HUES6 (cell line): Measurements from ENCODE around the gene CLIC2.
"Not testable (repeated sequence)": the region's sequence is repeated elsewhere in the genome, so short reads cannot be mapped to it uniquely, and the experiment has no call there.

Experiments used
- H3K27ac ChIP-seq: 2 replicates; pipeline ENCODE4 v1.7.0; 2013; ENCODE audit warnings: low read depth, mild to moderate bottlenecking, low read length, inconsistent platforms
- H3K27me3 ChIP-seq: 2 replicates; pipeline ENCODE4 v1.6.1; 2013; ENCODE audit warnings: low read length; ENCODE audit not compliant: control insufficient read depth, insufficient read depth
- H3K36me3 ChIP-seq: 2 replicates; pipeline ENCODE4 v1.6.1; 2013; ENCODE audit warnings: low read length; ENCODE audit not compliant: control insufficient read depth, insufficient read depth
- H3K4me1 ChIP-seq: 2 replicates; pipeline ENCODE4 v1.6.1; 2013; ENCODE audit warnings: low read length; ENCODE audit not compliant: control insufficient read depth, insufficient read depth
- H3K4me3 ChIP-seq: 2 replicates; pipeline ENCODE4 v1.5.1; 2013; ENCODE audit warnings: low read depth, low read length
- H3K9ac ChIP-seq: one replicate; pipeline ENCODE4 v1.6.1; 2013; ENCODE audit warnings: mild to moderate bottlenecking, low read length
- H3K9me3 ChIP-seq: 2 replicates; pipeline ENCODE4 v1.6.1; 2013; ENCODE audit warnings: low read depth, low read length; ENCODE audit not compliant: control insufficient read depth, insufficient read depth

CLIC2 gene

DNA sequence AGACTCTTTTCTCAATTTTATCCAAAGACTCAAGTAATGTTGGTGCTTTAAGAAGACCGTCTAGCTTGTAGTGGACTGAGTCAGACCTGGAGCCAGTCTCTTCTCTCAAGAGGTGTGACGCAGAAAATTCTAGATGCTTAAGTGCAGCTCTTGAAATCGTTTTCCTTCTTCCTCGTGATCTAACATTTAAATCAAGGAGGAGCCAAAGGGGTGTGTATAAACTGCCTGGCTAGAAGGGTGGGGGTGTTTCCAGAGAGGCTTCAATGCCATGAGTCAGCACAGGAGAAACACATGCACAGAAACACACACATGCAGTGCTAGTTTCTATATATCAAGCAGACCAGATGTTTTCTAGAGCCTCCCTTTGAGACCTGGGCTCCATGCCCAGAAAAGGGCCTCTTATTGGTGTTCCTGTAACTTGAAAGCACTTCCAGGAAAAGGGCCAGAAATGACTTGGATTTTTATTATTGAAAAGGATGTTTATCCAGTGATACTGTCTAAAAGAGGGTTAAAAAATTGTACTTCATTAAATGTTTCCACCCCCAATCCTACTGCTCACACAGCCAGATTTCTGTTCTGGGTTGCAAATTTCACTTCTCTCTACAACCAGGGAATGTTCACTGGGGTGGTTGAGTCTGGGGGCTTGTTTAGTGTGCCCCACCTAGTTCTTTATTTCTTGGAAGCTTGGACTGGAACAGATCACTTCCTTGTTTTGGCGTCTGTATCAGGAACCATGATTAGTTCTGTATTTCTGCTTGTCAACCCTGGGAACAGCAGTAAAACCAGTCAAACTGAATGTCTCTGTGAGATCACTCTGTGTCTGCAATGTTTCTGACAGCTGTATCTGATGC is at the start of gene CLIC2:
CLIC2 (minus strand) TSS at position 129 of the 851 bp plus-strand sequence. CDS start 187 bp downstream, outside the sequence.
- H3K27me3 ChIP-seq, result no peaks in the 10 kb centered on the region
- no peak within 1 kb of the TSS for H3K4me3 ChIP-seq
- H3K4me1 ChIP-seq, result no peaks in the 10 kb centered on the region
- H3K9ac ChIP-seq, result no peak within 1 kb of the TSS
- H3K9me3 ChIP-seq, result peaks cover 6% of the 10 kb centered on the region; the same call in 1 of the 2 replicates
- no peaks in the 10 kb centered on the region for H3K36me3 ChIP-seq
- no peak within 1 kb of the TSS for H3K27ac ChIP-seq

DNA sequence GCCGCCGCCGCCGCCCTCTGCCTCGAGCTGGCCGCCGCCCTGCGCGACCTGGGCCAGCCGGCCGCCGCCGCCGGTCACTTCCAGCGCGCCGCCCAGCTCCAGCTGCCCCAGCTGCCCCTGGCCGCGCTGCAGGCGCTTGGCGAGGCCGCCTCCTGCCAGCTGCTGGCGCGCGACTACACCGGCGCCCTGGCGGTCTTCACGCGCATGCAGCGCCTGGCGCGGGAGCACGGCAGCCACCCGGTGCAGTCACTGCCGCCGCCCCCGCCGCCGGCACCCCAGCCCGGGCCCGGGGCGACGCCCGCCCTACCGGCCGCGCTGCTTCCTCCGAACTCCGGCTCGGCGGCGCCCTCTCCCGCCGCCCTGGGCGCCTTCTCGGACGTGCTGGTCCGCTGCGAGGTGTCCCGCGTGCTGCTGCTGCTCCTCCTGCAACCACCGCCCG is 48.1 kb upstream of the CLIC2 start:
- H3K9me3 ChIP-seq, H3K27me3 ChIP-seq, H3K36me3 ChIP-seq, H3K27ac ChIP-seq, H3K4me1 ChIP-seq, H3K9ac ChIP-seq, H3K4me3 ChIP-seq: not testable (repeated sequence)

DNA sequence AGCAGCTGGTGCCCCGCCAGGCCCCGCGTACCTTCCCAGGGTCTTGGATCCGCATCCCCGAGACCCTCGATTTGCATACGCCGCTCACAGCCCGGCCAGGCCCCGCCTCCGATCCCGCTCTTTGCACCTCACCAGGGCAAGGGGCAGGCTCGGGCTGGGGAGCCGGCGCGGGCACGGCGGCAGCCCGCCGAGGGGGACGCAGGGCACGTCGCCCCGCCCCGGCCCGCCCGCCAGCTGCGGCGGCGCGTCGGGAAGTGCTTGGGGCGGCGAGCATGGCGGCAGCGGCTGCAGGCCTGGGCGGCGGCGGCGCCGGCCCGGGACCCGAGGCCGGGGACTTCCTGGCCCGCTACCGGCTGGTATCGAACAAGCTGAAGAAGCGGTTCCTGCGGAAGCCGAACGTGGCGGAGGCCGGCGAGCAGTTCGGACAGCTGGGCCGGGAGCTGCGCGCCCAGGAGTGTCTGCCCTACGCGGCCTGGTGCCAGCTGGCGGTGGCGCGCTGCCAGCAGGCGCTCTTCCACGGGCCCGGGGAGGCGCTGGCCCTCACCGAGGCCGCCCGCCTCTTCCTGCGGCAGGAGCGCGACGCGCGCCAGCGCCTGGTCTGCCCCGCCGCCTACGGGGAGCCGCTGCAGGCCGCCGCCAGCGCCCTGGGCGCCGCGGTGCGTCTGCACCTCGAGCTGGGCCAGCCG is 47.6 kb upstream of the CLIC2 start, which contains the start of gene F8A2:
F8A2 (plus strand) TSS at position 253 of the 686 bp plus-strand sequence; CDS start at position 273, 20 bp downstream.
- H3K4me3 ChIP-seq, H3K9me3 ChIP-seq, H3K9ac ChIP-seq, H3K27ac ChIP-seq, H3K27me3 ChIP-seq, H3K36me3 ChIP-seq, H3K4me1 ChIP-seq: not testable (repeated sequence)

DNA sequence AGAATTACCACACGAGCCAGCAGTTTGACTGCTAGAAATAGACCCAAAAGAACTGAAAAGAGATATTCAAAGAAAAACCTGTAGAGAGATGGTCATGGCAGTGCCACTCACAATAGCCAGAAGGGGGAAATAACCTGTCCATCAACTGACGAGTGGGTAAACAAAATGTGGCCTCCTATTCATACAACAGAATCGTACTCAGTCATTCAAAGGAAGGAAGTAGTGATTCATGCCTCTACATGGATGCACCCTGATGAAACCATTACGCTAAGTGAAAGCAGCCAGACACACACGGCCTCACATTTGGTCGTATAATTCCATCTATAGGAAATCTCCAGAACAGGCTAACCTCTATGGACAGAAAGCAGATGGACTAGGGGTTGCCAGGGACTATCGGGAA is 45.4 kb upstream of the CLIC2 start:
- not testable (repeated sequence) for H3K36me3 ChIP-seq, H3K27ac ChIP-seq, H3K4me1 ChIP-seq, H3K9me3 ChIP-seq, H3K9ac ChIP-seq, H3K27me3 ChIP-seq, H3K4me3 ChIP-seq

DNA sequence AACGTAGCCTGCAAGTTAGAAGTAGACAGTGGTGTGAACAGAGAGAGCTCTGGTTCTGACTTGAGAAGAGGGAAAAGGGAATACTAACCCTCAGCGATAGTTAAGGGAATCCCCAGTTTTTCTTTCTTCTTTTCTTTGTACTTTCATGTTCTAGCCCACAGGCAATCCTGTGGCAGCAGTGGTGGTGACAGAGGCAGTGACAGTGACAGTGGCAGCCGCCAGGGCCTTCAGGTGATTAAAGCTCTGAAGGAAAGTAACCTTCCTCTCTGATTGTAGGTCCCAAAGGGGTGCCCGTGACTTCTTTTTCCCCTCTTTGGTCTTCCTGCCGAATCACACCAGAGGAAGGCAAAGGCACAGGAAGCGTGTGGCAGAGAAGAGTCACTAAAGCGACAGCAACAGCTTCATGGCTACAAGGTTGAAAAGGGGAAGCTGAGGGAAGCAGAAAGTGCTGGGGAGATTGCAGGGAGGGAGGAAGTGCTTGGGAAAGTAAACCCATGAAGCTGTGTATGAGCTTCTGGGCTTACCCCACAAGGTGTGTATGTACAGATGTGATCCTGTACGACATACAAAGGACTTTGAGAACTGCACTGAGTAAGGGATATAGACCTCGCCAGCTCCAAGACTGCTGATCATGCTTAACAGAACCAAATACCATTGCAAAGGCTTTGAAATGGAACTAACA is 39.5 kb upstream of the CLIC2 start:
- not testable (repeated sequence) for H3K4me3 ChIP-seq, H3K27me3 ChIP-seq, H3K4me1 ChIP-seq, H3K36me3 ChIP-seq, H3K27ac ChIP-seq, H3K9ac ChIP-seq, H3K9me3 ChIP-seq

DNA sequence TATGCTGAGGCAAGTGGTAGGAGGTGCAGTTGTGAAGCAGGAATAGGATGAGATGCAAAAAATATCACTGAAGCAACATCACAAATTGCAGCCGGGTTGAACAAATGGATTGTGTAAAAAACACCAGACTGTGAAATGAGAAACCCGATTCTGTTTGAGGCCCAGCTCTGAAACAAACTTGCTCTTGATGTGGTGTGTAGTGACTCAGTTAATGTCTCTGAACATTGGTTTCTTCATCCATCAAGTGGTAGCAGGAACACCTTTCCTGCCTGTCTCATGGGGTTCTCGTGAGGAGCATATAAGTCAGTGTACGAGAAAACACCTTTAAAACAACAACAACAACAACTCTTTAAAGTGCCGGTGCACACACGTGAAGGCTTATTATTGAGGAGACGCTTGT is 29.3 kb upstream of the CLIC2 start:
- H3K4me3 ChIP-seq, H3K9me3 ChIP-seq, H3K27ac ChIP-seq, H3K36me3 ChIP-seq, H3K27me3 ChIP-seq, H3K4me1 ChIP-seq, H3K9ac ChIP-seq: not testable (repeated sequence)

DNA sequence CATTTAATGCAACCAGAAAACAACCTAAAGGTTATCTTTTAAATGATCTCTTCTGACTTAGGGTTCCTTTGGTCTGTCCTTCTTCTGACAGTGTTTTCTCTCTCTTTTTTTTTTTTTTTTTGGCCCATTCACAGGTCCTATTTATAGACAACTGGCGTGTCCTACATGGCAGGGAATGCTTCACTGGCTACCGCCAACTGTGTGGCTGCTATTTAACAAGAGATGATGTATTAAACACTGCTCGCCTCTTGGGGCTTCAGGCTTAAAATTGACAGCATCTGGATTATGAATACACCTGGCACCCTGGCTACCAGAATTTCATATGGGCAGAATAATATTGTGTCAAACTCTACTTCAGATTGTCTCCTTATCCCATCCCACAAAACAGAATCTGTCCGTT is 15.0 kb upstream of the CLIC2 start:
- not testable (repeated sequence) for H3K4me3 ChIP-seq, H3K36me3 ChIP-seq, H3K9me3 ChIP-seq, H3K27me3 ChIP-seq, H3K9ac ChIP-seq, H3K4me1 ChIP-seq, H3K27ac ChIP-seq

DNA sequence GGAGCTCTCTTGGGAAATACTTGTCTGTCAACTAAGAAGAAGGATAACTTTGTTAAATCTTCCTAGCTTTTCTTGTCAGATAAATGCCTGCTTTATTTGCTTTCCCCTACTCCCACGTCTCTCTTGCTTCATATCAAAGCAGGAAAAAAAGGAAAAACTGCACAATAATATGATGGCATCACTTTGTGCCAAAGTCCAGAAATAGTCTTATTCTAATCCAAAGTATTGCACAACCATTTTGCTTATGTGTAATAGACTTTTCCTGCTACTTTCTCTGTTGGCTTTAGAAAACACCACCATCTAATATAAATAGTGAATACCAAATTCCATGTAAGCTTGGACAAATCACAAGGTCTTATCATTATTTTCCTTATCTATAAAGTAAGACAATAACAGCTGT is 11.3 kb upstream of the CLIC2 start:
- not testable (repeated sequence) for H3K9ac ChIP-seq, H3K4me3 ChIP-seq, H3K27ac ChIP-seq, H3K27me3 ChIP-seq, H3K9me3 ChIP-seq, H3K36me3 ChIP-seq, H3K4me1 ChIP-seq

DNA sequence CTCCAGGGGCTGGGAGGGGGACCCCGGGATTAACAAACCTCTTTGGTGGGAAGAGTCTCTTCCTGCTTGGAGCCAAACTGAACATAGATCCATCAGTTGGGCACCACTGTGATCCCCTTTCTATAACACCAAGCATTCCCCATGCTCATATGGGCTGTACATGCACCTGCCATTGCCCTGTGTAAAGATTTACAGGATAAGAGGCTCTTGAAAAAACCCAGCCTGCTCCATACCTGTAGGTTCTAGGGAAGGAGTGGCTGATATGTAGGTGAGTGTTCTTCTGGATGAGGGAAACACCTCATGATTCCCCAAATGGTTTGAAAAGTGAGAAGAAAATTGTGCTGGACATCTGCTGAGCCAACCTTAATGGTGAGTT is 911 bp upstream of the CLIC2 start:
- not testable (repeated sequence) for H3K4me1 ChIP-seq, H3K27ac ChIP-seq, H3K36me3 ChIP-seq, H3K27me3 ChIP-seq, H3K9me3 ChIP-seq, H3K4me3 ChIP-seq, H3K9ac ChIP-seq

DNA sequence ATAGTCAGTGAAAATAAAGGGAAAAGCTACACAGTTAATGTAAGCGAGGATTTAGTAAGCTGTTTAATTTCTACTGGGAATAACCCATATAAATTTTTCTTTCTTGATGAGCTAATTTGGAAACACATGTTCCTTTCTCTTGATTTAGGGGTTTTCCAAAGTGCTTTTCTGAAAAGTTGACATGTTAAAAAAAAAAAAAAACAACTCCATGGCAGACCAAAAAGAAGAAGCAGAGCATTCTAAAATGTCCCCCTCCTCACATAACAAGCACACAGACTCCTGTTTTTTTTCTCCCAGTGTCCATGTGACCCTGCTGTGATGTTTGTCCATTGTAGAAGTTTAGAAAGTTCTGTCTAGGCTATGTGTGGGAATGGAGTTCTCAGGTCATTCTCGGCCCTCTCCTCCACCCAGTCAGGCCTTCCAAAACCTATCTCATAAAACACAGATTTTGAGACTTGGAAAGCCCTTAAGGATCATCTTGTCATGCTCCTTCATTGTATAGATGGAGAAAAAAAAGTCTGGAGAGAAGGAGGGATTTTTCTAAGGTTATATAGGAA is 792 bp downstream of the CLIC2 start:
- H3K9ac ChIP-seq, result no peak overlapping the region
- peaks cover 6% of the 10 kb centered on the region; the same call in 1 of the 2 replicates for H3K9me3 ChIP-seq
- no peak overlapping the region for H3K4me3 ChIP-seq
- H3K36me3 ChIP-seq, result no peaks in the 10 kb centered on the region
- H3K27ac ChIP-seq, result no peak overlapping the region
- H3K4me1 ChIP-seq, result no peaks in the 10 kb centered on the region
- no peaks in the 10 kb centered on the region for H3K27me3 ChIP-seq

DNA sequence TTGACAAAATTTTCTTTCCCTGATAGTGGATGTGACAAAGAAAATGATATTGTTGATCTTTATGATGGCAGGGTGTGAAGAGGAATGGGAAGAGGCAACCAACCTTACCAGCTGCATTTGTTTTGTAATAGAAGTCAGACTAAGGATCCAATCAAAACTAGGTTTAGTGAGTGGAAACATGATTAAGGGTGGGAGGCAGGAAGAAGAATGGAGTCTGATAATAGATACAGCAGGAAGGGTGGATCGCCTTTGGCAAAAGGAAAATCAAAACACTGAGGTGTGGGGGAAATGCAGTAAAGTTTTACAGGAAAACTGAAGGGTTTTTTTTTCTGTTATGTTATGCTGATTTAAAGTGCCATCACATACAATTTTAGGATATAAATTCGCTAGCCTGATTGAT is 3.4 kb downstream of the CLIC2 start:
- Histone ChIP-seq H3K4me3 (no peak overlapping the region), H3K27ac (no peak overlapping the region), H3K36me3 (no peaks in the 10 kb centered on the region), H3K4me1 (no peaks in the 10 kb centered on the region), H3K9ac (no peak overlapping the region), H3K27me3 (no peaks in the 10 kb centered on the region), H3K9me3 (peaks cover 9% of the 10 kb centered on the region; the same call in 1 of the 2 replicates)
